Thoracic aorta (tissue), 2 donors: Measurements from ENCODE around the gene TTBK1. TPM values are rescaled to one million over a fixed set of nuclear protein-coding genes. Genes with fewer than 3 reads are reported as not detected.

Experiments used
- ATAC-seq: fragments of 150-250 bp; one replicate; pipeline ENCODE4 v1.8.0; 2017; ENCODE audit warnings: low read depth; ENCODE audit not compliant: insufficient number of reproducible peaks, low FRiP score
- DNase-seq: peaks from one replicate; pipeline ENCODE4 v3.0.0-alpha.2; 2020; ENCODE audit warnings: low spot score
- H3K27ac ChIP-seq, 2 donors: fragments of 200-600 bp; sonication (generic); 1 replicate in 1 of 2; 2 replicates in 1 of 2; pipeline ENCODE4 v1.5.1; 2016; ENCODE audit warnings: mild to moderate bottlenecking in 2 of 2, moderate library complexity in 2 of 2
- H3K27me3 ChIP-seq: fragments of 200-600 bp; sonication (generic); replicated peaks from 2 replicates; pipeline ENCODE4 v1.6.0; 2016; ENCODE audit warnings: mild to moderate bottlenecking; ENCODE audit not compliant: insufficient read depth
- H3K36me3 ChIP-seq: fragments of 200-600 bp; sonication (generic); one replicate; pipeline ENCODE4 v1.5.1; 2016
- H3K4me1 ChIP-seq, 2 donors: fragments of 200-600 bp; sonication (generic); 1 replicate in 1 of 2; 2 replicates in 1 of 2; pipeline versions ENCODE4 v1.5.1 to v1.6.0; 2016; ENCODE audit warnings: low read depth in 2 of 2, mild to moderate bottlenecking in 1 of 2; ENCODE audit not compliant: control insufficient read depth in 1 of 2
- H3K4me3 ChIP-seq: fragments of 200-600 bp; sonication (generic); 2 replicates; pipeline ENCODE4 v1.5.1; 2016; ENCODE audit warnings: mild to moderate bottlenecking
- H3K9me3 ChIP-seq: fragments of 200-600 bp; sonication (generic); 2 replicates; pipeline ENCODE4 v1.5.1; 2016
- CTCF ChIP-seq: fragments of 200-600 bp; sonication (generic); IDR thresholded peaks from one replicate; pipeline ENCODE4 v1.5.1; 2019; ENCODE audit warnings: antibody characterized with exemption
- total RNA-seq, 2 donors: library from RNA; depleted of rRNA; stranded (reverse); fragments of >200 nt; gene quantifications; one replicate each; pipeline versions ENCODE4 v1.1.0 to v1.2.3, GENCODE V29; 2016

TTBK1 gene
- total RNA-seq, 2 donors from 2014 or later = not detected

GRCh38 chr6:43262780-43263313 is 19.6 kb downstream of the TTBK1 start:
- peaks cover 0 to under 1% of the 10 kb centered on the region in 2 donors for H3K4me1 ChIP-seq
- ATAC-seq = no peak
- H3K9me3 ChIP-seq = no peaks in the 10 kb centered on the region

GRCh38 chr6:43263314-43264178 is 20.3 kb downstream of the TTBK1 start:
- H3K4me3 ChIP-seq = no peak overlapping the region

More at GRCh38 chr6:43262780-43263313, 19.6 kb downstream of the TTBK1 start:
- H3K27me3 ChIP-seq = no peaks in the 10 kb centered on the region
- no peak overlapping the region for H3K27ac ChIP-seq
- no peak overlapping the region for H3K4me3 ChIP-seq
- no peak for TF ChIP-seq CTCF
- DNase-seq = no peak
- no peaks in the 10 kb centered on the region for H3K36me3 ChIP-seq

DNA sequence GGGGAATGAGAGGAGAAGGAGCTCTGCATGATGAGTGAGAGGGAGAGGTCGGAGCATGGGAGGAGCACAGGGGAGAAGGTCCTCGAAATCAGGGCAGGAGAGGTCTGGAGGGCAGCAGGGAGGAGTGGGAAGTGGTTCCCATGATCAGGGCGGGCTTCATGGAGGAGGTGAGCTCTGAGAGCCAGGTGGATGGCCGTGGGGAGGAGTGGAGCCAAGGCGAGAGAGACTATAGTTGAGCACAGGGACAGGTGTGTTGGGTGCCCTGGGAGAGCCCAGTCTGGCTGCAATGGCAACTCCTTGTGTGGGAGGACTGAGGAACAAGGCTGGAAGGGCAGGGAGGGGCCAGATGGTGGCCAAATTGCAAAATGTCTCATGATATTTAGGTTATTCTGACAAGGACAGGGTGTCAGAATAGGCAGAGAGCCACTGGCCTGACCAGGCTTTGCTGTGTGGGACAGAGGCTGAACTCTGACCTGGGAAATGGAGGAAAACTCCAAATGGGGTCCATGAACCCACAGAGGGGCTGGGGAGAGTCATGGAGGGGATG is 21.4 kb downstream of the TTBK1 start:
- Histone ChIP-seq H3K4me3 (no peak overlapping the region), H3K27me3 (no peaks in the 10 kb centered on the region), H3K27ac (no peak overlapping the region), H3K9me3 (no peaks in the 10 kb centered on the region), H3K36me3 (no peaks in the 10 kb centered on the region), H3K4me1 (peaks cover 4 to 19% of the 10 kb centered on the region in 2 donors)
- TF ChIP-seq CTCF = no peak
- ATAC-seq = no peak
- no peak for DNase-seq

More at GRCh38 chr6:43263314-43264178, 20.3 kb downstream of the TTBK1 start:
- peak; percentile 18 for DNase-seq
- Histone ChIP-seq H3K9me3 (no peaks in the 10 kb centered on the region), H3K27ac (no peak overlapping the region), H3K36me3 (no peaks in the 10 kb centered on the region), H3K4me1 (peaks cover 0 to 8% of the 10 kb centered on the region in 2 donors), H3K27me3 (no peaks in the 10 kb centered on the region)
- peak; percentile 38 for TF ChIP-seq CTCF
- no peak for ATAC-seq

- no peak for TF ChIP-seq CTCF
- Histone ChIP-seq H3K27me3 (no peaks in the 10 kb centered on the region), H3K36me3 (no peaks in the 10 kb centered on the region), H3K27ac (no peak overlapping the region), H3K4me1 (peaks cover 6 to 21% of the 10 kb centered on the region in 2 donors), H3K9me3 (no peaks in the 10 kb centered on the region), H3K4me3 (no peak overlapping the region)
- no peak for ATAC-seq
- DNase-seq = no peak
Observed at GRCh38 chr6:43265564-43265963, 22.3 kb downstream of the TTBK1 start.

DNA sequence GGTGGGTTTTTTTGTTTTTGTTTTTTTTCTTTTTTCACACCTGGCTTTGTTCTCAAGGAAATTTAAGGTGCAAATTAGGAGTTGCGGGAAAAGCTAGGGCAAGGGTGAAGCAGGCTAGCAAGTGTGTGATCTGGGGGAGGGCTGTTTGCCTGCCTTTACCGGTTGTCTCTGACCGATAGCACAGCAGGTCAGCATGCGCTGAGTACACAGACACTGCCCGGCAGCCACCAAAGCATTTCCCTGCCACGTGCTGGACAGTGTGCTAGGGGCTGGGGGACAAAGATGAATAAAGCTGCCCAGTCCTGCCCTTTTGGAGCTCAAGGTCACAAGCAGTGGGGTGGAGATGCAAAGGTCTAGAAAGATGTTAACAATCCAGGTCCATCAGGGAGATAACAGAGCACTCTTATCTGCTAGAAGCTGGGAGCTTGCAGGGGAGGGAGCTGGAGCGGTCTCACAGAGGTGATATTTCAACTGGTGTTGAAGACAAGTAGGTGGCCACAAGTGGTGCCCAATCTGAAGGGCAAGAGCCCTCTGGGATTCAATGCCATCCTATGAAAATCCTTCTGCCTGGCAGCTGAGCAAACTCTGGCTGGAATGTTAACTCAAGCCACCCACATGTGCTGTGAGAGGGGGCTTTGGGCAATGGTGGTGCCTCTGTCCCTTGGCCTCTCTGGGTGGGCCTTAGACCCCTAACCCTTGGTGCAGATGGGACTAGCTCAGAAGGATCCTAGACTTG is 24.5 kb downstream of the TTBK1 start:
- Histone ChIP-seq H3K36me3 (no peaks in the 10 kb centered on the region), H3K4me1 (peaks cover 6 to 21% of the 10 kb centered on the region in 2 donors), H3K27ac (no peak overlapping the region), H3K9me3 (no peaks in the 10 kb centered on the region), H3K4me3 (no peak overlapping the region), H3K27me3 (no peaks in the 10 kb centered on the region)
- DNase-seq (no peak), ATAC-seq (no peak)
- TF ChIP-seq CTCF = no peak
